ENCODE measurements around the gene USP4. TPM values are rescaled to one million over a fixed set of nuclear protein-coding genes. Genes with fewer than 3 reads are reported as not detected.

USP4 gene
- total RNA-seq, 1 donor from 2014 or later: 44.5 TPM

DNA sequence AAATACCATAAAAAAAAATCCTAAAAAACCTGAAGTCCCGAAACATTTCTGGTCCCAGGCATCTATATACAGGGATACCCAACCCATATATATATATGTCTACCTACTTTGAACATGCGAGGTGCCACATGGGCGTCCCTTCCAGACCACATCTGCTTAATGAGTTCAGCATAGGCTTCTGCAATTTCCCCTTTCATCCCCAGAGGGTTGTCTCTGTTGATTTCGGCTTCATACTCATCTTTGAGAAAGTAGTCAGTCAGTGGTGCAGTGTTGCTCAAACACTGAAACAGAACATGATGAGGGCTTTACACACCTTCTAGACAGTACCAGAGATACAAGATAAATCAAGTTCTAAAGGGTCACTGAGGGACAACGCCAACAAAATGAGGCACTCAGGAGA is 34.2 kb downstream of the USP4 start:
- intact Hi-C loops (cut with DNase I): no loop called here
- no peak for DNase-seq (ENCODE audit: low spot score)

DNA sequence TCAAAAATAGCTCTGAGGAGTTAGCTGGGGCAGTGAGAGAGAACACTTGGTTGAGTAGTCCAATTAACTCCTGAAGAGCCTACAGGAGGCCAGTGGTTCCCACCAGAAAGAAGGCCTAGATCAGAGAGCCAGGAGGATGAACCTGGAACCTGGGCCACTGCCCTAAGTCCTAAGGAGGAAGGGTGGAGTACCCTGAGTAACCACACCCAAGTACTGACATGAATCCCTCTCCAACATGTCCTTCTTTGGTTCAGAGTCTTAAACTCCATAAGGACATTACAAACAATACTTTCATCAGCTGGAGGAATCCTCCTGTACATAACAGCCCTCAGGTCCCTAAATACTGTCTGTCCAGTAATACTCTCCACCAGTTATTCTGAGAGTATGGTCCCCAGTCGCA is 37.2 kb downstream of the USP4 start:
- no peak for DNase-seq (ENCODE audit: low spot score)
- intact Hi-C loops (cut with DNase I): no loop called here

DNA sequence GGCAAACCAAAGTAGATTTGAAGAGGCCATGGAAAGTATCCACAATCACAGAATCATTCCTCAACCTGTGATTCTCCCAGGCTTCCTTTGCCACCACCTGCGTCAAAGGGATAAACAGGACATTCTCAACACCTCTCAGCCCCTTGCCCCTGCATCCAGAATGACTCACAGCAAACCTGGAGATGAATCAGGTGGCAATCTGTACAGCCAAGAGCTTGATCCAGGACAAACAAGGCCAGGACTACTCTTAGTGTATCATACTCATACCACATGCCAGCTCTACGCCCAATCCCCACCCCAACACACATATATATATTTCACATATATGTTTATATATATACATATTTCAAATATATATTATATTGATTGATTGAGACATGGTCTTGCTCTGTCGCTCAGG is 39.3 kb downstream of the USP4 start:
- intact Hi-C loops (cut with DNase I): no loop called here
- DNase-seq (ENCODE audit: low spot score): no peak

DNA sequence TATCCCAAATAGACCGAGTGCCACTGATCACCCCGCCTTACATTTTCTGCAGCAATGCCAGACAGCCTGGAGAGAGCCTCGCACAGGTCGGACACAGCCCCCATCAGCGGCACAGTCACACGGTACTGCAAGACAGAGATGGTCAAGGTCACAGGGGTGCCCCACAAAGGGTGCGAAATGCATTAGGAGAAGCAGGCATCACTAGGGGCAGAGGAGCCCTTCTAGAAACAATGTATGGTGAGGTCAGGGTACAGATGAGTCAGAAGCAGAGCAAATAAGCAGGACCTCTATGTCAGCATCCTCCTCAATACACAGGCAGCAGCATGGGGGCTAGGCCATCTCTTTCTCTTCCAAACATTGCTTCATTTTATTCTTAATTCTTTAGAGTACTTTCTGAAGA is 41.3 kb downstream of the USP4 start:
- DNase-seq (ENCODE audit: low spot score): no peak
- intact Hi-C loops (cut with DNase I): loop anchor here (5.0 kb wide), 2 partner anchors 39 to 149 kb away; no protein-coding TSS in a partner anchor

DNA sequence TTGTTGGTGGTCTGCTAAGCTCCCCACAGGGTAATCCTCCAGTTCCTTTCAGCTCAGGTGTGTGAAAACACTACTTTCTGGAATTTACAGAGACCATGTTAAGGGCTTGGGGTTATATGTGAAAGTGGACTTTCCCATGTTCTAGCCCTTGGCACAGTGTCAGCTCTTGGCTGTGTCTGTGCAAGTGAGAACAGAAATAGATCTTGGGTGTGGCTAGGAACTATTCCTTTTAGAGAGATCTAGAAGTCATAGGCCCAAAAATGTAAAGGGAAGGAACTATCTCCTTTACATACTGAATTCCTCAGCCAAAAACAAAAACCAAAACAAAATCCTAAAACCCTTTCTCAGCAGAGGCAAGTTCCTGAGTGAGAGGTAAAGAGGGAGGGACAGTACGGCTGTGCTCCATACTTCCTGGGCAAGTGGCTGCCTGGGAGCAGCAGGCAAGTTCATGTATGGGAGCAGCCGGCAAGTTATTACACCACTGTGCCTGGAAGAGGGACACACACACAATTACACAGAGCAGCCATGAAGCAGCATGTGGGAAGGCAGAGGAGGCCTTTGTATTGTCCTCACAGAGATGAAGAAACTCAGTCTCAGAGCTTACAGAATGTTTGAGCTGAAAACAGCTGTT is 43.0 kb downstream of the USP4 start:
- intact Hi-C loops (cut with DNase I): loop anchor here (2.0 to 5.0 kb wide), 3 partner anchors 40 to 150 kb away; partner anchors contain the start of gene KLHDC8B
- DNase-seq (ENCODE audit: low spot score): peak; percentile 77

DNA sequence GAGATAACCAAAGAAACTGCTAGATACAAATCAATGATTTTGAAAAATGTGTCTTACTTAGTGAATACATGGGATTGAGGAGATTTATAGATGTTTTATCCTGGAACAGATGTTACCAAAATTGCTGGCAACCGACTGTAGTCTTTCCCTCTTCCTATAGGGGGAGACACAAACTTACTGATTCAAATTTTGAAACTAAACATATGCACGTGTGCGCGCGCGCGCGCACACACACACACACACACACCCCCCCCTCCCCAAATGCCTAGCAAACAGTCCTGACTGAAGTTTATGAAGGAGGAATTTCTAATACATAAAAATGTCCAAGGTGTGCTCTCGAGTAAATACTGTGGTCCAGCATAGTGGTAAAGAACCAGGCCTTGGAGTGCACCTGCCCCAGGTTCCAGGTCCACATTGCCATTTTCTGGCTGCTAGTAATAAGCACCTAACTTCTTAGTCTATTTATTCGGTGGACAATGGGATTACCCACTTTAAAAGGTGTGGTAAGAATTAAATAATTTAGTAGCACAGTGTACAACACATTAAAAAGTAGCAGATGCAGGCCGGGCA is 44.3 kb downstream of the USP4 start:
- intact Hi-C loops (cut with DNase I): loop anchor here (2.0 to 5.0 kb wide), 3 partner anchors 42 to 152 kb away; partner anchors contain the start of gene KLHDC8B
- no peak for DNase-seq (ENCODE audit: low spot score)

DNA sequence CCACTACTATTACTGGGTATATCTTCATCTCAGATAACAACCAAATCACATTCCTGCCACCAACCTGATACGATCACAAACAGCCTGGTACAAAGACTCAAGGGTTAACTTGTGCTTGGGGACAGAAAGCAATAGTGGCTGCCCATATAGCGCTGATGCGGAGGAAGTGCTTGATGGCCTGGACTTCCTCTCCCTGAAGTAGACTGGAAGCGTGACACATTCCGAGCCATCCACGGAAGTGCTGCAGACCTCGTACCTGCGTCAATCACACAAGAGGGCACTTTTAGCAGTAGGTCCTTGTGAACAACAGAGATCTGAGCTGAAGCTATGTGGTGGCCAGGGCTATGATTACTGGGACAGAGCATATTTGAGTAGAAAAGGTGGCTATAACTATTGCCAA is 45.5 kb downstream of the USP4 start:
- intact Hi-C loops (cut with DNase I): no loop called here
- DNase-seq (ENCODE audit: low spot score): no peak

DNA sequence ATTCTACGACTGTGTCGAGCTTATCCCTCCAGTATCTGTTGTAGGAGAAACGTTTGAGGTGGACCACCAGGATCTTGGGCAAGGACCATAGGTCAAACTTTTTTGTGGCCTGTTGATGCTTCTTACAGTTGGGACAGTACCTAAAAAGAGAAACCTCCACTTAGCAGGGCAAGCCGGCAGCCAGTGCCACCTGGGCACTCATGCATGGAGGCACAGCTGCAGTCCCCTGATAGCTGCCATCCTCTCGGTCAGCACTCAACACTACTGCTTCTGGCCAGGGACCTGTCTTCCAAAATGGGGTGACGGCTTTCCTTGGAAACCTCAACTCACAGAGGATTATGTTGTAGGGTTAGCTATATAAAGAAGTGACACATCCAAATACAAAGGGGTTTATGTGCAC is 55.9 kb downstream of the USP4 start:
- no peak for DNase-seq (ENCODE audit: low spot score)
- intact Hi-C loops (cut with DNase I): no loop called here

DNA sequence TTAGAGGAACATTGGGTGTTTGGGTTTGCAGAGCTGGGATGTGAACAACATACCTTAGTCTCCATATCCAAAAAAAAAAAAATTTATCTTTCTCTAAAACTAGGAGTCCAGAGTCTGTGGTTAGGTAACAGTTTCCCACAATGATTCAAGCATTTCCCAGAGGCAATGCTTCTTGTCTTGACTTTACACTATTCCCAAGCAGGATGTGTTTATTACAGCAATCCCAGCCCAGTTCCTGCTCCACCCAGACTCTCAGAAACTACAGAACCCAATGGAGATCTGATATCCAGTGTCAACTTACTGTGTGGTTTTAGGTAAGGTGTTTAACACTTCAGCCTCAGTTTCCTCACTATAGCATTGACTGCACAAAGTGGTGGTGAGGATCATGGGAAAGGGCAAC is 60.5 kb downstream of the USP4 start:
- intact Hi-C loops (cut with DNase I): loop anchor here (5.0 kb wide), 2 partner anchors 62 to 147 kb away; partner anchors contain the start of gene LAMB2
- DNase-seq (ENCODE audit: low spot score): no peak

DNA sequence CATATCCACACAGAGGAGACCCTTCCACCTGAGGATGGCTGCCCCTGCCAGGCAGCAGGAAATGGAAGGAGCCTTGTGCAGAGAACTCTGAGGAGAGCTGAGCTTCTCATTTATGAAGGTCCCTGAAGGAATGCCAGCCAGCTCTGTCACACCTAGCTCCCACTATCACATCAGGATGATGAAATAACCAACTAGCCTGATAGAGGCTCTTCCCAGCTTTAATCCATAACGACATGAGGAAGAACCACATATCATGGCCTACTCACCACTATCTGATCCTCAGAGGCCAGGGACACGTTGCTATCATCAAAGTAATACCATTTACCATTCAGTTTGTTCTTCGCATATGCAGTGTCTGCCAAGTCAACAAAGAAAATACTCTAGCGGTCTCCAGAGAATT is 61.3 kb downstream of the USP4 start:
- intact Hi-C loops (cut with DNase I): loop anchor here (5.0 kb wide), 2 partner anchors 61 to 146 kb away; partner anchors contain the start of gene LAMB2
- no peak for DNase-seq (ENCODE audit: low spot score)

DNA sequence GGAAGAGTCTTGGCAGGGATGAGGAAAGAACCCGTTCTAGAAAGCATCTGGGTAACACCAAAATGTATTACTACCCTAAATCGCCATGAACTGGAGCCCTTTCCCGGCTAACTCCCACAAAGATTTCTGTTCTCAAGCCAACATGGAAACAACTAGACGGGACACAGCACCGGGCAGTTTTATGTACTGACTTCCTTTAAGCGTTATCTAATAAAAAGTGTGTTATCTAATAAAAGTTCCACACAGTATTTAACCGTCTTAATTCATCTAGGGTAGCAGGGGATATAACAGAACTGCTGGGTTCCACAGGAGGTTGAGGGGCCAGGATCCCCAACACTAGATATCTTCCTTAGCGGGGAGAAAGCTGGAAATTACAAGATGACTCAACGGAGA is 62.5 kb downstream of the USP4 start:
- intact Hi-C loops (cut with DNase I): loop anchor here (5.0 kb wide), 2 partner anchors 60 to 145 kb away; partner anchors contain the start of gene LAMB2
- DNase-seq (ENCODE audit: low spot score): no peak

DNA sequence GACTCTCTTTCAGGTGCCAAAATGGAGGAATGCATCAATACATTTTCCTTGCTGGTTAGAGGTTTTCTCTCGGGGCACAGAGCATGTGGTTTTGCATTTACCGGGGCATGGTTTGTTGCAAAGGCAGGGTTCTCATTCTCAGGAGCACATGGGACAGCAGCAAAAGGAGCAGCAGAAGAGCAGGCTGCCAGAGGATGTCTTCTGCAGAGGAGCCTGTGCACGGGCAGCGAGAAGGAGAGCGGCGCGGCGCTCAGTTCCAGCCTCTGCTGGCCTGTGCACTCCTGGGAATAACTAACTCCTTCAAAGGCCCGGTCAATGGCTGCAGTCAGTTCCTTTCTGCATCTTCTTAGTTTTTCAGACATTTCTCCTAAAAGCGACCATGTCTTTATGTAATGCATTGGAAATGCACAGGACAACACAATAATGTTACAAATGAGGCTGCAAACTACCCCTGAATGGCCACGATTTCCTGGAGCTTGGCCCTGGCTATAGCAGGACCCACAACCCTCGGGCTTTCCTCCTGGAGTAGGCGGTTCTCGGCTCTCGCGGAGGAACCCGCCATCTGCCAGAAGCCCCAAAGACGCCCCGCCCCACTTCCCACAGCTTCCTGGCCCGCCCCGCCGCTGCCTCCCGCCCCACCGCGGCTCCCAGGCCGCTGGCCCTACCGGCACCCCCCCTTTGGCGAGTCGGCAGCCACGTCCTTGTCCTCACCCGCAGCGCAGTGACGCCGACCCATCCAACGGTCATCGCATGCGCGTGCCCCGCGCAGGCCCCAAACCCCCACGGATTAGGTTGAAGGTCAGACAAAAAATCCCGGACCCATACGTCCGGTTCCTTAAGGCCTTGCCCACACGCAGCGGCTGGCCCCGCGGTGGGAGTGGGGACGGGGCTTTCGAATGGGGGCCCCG is 63.1 kb downstream of the USP4 start, which contains the start of gene C3orf62:
Gene C3orf62, minus strand, starts transcription at position 758 of the 908 bp plus-strand sequence. Its CDS starts 360 bp downstream, at position 398.
- intact Hi-C loops (cut with DNase I): loop anchor here (1.0 to 5.0 kb wide), 3 partner anchors 59 to 144 kb away; partner anchors contain the start of genes KLHDC8B and LAMB2
- peak; percentile 96 for DNase-seq (ENCODE audit: low spot score)

DNA sequence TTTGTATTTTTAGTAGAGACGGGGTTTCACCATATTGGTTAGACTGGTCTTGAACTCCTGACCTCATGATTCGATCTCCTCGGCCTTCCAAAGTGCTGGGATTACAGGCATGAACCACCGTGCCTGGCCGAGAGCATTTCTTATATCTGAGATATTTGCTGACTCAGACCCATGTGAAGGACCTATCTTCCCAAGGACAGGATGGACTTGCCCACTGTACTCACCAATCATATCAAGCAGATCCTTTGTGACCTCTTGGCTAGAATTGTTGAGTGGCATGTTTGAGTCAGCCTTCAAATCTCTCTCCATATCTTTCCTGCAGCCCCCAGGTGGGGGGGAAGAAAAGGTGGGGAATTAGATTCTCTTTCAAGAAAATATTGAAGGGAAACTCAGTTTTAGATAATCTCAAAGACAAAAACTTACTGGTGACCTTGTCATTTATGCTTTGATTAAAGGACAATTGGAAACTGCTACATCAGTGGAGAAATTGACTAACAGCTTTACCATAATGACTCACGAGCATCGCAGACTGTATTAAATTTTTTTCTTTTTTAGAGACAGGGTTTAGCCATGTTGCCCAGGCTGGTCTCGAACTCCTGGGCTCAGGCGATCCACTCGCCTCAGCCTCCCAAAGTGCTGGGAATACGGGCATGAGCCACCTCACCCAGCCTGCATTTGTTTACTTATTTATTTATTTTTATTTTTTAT is 65.9 kb downstream of the USP4 start:
- intact Hi-C loops (cut with DNase I): no loop called here
- DNase-seq (ENCODE audit: low spot score): no peak

DNA sequence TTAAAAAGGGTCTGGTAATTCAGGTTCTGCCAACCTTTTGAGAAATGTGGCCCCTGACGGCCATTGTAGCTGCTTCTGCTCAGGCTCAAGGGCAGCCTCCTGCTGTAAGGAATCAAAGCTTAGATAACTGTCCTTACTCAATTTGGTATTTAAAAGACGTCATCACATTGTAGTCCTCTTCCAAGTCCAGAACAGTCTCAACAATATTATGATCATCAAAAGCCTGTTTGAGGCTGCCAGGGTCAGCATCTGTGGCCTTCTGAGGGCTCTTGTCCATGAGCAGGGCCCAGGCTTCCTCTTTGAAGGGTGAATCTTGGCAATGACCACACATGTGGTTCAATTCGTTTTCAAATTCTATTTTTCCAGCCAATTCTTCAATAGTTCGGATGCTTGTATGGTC is 68.8 kb downstream of the USP4 start:
- intact Hi-C loops (cut with DNase I): no loop called here

DNA sequence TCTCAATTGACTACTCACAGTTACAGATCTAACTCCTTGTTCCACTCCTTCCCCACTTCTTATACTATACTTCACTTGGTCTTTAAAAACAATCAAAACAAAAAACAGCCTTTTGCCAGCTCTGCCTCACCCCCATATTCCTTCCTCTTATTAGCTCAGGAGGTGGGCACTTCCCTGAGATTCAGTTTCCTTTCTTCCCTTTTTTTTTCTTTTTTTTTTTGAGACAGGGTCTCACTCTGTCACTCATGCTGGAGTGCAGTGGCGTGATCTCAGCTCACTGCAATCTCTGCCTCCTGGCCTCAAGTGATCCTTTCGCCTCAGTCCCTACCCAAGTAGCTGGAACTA is 69.7 kb downstream of the USP4 start:
- DNase-seq (ENCODE audit: low spot score): no peak
- intact Hi-C loops (cut with DNase I): no loop called here

More for the DNA sequence above, 68.8 kb downstream of the USP4 start:
- DNase-seq (ENCODE audit: low spot score): no peak

DNA sequence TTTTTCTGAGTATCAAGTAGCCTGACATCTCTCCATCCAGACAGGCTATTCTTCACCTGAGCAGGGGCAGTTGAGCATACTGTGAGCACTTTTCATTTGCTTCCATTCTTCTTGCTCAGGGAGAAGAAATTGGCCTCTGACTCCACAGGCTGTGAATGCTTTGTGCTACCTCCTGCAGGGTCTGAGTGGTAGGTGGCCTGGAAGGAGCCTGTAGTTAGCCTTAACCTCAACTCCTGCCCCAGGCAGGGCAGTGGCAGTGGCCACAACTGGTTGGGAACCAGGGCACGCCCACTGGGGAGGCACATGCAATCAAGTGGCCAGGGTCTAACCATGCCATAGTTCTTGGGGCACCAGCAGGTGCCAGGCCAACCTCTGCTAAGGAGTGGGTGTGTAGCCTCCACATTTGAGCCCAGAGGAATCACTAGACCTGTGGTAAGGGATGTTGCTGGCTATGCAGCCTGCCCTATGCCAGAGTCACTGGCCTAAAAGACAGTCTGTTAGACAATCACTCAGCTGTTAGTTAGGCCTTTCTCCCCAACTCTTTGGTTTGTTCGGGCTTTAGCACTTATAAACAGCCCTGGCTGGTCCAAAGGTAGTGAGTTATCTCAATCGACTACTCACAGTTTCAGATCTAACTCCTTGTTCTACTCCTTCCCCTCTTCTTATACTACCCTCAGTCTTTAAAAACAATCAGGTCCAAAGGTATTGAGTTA is 70.3 kb downstream of the USP4 start:
- intact Hi-C loops (cut with DNase I): no loop called here
- DNase-seq (ENCODE audit: low spot score): no peak

DNA sequence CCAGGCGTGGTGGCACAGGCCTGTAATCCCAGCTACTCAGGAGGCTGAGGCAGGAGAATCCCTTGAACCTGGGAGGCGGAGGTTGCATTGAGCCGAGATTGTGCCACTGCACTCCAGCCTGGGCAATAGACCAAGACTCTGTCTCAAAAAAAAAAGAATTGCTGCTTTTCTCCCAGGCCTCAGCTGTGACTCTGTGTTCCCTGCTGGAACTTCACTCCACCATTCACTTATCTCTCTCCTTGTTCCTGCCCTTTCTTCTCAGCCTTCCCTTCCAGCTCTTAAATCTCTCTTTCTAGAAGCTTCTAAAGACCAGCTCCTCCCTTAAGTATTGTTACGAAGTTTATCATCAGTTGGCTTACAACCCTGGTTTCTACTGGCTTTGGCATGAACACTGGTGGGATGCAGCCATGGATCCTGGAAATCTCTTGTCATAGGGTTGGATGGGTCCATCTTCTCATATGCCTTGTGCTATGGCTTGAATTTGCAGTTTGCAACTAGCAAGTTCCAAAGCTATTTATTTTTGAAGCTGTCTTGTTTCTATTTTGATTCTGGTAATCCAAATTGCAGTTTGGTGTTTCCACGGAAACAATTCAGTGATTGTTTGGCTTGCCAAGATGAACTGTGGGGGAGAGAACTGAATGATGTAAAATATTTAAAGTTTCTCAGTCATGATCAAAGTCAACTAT is 73.3 kb downstream of the USP4 start:
- DNase-seq (ENCODE audit: low spot score): no peak
- intact Hi-C loops (cut with DNase I): no loop called here

DNA sequence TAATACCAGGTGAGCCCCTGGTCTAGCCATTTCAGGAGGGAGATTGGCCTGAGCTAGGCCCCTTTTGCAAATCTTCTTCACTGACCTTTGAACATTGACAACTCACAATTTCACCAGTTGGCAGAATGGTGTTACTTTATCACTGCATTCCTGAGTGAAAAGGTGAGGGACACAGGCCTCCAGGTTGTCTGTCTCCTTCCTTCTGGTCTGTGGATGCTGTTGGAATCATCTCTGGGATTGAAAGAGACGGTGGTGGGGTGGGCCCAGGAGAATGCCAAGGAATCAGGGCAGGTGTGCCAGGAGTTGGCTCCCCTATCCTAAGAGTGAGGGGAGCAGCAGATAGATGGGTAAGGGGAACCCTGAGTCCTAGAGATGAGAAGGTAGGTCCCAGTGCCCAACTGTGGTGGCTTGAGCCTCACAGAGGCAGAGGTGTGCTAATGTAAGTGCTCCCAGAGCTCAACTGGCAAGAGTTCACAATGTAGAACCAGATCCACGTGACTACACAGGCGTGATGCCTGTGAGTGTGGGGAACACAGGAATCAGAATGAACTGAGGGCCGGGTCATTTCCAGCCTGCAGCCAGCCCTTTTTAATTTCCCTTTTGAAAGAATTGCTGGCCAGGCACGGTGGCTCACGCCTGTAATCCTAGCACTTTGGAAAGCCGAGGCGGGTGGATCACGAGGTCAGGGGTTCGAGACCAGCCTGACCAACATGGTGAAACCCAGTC is 74.0 kb downstream of the USP4 start:
- no peak for DNase-seq (ENCODE audit: low spot score)
- intact Hi-C loops (cut with DNase I): no loop called here
